Measurements from ENCODE around the gene SBDS.

Gene SBDS

DNA sequence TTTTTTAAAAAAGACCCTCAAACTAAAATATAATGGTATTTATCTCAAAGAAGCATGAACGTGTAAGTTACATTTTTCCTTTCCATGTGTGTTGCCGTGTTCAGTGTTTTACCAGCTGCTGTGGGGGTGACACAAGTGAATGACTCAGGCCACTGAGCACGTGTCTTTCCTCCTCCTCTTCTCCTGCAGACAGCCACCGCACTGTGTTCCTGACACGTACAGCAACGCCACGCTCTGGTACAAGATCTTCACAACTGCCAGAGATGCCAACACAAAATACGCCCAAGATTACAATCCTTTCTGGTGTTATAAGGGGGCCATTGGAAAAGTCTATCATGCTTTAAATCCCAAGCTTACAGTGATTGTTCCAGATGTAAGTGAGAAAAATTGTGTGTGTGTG, 44.6 kb downstream of the SBDS start:
- TF ChIP-seq, protein P1, sequence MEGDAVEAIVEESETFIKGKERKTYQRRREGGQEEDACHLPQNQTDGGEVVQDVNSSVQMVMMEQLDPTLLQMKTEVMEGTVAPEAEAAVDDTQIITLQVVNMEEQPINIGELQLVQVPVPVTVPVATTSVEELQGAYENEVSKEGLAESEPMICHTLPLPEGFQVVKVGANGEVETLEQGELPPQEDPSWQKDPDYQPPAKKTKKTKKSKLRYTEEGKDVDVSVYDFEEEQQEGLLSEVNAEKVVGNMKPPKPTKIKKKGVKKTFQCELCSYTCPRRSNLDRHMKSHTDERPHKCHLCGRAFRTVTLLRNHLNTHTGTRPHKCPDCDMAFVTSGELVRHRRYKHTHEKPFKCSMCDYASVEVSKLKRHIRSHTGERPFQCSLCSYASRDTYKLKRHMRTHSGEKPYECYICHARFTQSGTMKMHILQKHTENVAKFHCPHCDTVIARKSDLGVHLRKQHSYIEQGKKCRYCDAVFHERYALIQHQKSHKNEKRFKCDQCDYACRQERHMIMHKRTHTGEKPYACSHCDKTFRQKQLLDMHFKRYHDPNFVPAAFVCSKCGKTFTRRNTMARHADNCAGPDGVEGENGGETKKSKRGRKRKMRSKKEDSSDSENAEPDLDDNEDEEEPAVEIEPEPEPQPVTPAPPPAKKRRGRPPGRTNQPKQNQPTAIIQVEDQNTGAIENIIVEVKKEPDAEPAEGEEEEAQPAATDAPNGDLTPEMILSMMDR (IDR thresholded peaks at IDR 0.05), result no peak

DNA sequence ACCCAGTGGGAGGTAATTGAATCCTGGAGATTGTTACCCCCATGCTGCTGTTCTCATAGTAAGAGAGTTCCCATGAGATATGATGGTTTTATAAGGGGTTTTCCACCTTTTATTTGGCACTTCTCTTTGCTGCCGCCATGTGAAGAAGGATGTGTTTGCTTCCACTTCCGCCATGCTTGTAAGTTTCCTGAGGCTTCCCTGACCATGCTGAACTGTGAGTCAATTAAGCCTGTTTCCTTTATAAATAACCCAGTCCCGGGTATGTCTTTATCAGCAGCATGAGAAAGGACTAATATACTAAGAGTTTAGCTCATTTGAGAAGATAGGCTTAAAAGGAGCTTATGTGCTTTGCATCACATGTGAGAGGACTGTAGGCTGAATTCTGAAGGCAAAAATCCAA, 45.1 kb downstream of the SBDS start:
- TF ChIP-seq, protein P1 (IDR thresholded peaks at IDR 0.05), result no peak

DNA sequence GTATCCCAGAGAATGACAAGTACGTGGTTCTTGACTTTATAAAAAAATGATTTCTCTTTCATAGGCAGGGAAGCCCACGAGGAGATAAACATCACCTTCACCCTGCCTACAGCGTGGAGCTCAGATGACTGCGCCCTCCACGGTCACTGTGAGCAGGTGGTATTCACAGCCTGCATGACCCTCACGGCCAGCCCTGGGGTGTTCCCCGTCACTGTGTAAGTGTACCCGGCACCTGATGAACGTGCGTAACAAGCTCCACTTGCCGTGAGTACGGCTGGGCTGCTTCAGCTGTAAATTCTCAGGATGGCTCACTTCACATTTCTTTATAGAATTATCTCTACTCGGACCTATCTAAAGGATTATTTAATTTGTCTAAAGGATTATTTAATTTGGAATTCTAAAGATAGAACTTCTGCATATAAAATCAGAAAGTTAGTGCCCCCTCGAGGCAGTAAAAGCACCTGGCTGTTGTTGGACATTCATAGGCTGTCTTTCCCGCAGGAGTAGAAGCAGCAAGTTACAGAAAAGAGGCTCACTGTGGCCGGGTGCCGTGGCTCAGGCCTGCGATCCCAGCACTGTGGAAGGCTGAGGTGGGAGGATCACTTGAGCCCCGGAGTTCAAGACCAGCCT, 46.8 kb downstream of the SBDS start:
- TF ChIP-seq, protein P1 (IDR thresholded peaks at IDR 0.05), result peak; percentile 11; the same call in 1 of the 2 replicates

DNA sequence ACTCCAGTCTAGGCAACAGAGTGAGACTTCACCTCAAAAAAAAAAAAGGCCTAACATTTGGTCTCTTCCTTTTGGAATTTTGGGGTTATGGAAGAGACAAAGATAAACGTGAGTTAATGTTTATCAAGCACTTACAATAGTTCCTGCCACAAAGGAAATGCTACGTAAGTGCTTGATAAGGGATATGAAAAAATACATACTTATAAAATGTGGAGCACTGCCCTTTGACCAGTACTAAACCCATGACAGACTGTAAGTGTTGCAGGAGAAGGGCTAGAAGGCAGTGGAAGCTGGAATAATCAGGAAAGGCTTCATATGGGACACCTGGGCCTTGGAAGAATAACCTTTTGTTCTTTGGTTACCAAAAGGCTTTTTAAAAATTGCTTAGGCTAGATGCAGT, 48.8 kb downstream of the SBDS start:
- TF ChIP-seq, protein P1 (IDR thresholded peaks at IDR 0.05), result no peak

DNA sequence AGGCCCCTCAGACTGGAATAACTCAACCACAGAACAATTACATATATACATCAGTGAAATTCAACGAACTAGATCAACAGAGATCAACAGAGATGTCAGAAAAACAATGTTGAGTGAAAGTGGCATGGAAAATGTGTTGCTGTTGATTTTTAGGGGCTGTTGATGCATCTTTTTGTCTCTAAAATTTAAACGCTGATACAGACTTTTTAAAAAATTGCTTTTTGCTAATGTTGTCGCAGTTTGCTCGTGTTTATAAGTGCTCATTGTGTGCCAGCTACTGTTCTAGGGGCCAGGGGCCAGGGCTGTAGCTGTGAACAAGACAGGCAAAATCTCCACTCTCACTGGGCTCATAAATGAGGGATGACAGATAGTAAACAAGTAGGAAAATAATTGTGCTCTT, 56.1 kb downstream of the SBDS start:
- TF ChIP-seq, protein P1 (IDR thresholded peaks at IDR 0.05), result no peak

DNA sequence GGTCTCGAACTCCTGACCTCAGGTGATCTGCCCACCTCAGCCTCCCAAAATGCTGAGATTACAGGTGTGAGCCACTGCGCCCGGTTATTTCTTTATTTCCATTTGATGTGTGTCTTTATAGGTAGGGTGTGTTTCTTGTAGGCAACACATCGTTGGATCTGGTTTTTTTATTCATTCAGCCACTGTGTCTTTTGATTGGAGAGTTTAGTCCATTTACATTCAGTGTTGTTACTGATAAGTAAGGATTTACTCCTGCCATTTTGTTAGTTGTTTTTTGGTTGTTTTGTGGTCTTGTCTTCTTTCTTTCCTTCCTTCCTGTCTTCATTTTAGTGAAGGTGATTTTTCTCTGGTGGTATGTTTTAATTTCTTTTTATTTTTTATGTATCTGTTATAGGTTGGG, 57.4 kb downstream of the SBDS start:
- TF ChIP-seq, protein P1 (IDR thresholded peaks at IDR 0.05), result no peak
